ENCODE data around the gene HCRT.

- TF ChIP-seq EZH2 (IDR thresholded peaks at IDR 0.05; ENCODE audit: borderline replicate concordance, insufficient read depth, low read length, poor library complexity, severe bottlenecking) (no peak), CTCF (IDR thresholded peaks at IDR 0.05; ENCODE audit: poor library complexity, severe bottlenecking) (no peak), SMC3 (conservative IDR thresholded peaks at IDR 0.05; ENCODE audit: poor library complexity) (no peak), REST (IDR thresholded peaks at IDR 0.05; ENCODE audit: borderline replicate concordance) (no peak), EP300 (conservative IDR thresholded peaks at IDR 0.05; ENCODE audit: poor library complexity, severe bottlenecking) (no peak), TAF1 (IDR thresholded peaks at IDR 0.05; ENCODE audit: low read depth) (no peak), RAD21 (conservative IDR thresholded peaks at IDR 0.05) (no peak), MXI1 (conservative IDR thresholded peaks at IDR 0.05; ENCODE audit: poor library complexity, severe bottlenecking) (no peak), POLR2AphosphoS5 (IDR thresholded peaks at IDR 0.05) (no peak)
Measured at GRCh38 chr17:42198897-42199296, 13.6 kb upstream of the HCRT start.

Measured in neural cell (in vitro differentiated cells).